ENCODE results near the gene SASH1. TPM values are rescaled to one million over a fixed set of nuclear protein-coding genes. Genes with fewer than 3 reads are reported as not detected.

Gene SASH1
- total RNA-seq, 1 experiment from 2014 or later = 27.4 TPM

DNA sequence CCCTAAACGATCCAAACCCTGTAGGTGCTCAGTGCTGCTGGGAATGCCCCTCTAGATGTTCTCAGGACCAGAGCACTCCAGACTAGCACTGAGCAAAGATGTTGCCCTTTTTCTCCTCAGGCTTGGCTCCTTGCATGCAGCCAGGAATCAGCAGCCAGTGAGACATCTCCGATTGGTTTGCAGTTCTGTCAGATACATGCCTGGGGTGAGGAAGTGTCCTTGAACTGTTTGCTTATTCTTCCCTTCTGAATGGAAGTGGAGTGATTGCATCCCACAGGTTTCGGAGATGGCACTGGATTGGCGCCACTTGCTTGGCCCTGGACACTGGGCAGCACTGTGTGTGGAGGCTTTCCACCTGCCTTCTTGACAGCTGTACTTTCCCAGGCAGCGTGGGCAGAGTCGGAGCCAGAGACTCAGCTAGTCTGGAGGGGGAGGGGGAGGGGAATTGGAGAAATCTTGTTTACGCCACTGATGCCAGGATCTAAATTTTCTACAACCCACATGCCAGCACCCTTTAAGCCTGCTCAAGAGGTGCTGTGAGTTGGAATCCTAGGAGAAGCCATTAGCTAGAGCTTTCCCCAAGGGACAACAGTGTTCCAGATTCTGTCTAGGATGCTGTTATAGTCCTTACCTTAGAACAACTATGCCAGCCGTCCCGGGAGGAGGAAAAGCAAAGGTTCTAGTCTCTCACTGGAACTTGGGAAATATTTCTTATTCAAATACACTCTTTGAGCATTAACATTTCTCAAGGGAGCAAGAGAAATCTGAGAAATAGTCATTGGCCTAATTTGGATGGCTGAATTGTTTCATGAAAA is 49.2 kb upstream of the SASH1 start (continued):
- TF ChIP-seq PRDM15 (CRISPR knock-in tag; IDR thresholded peaks at IDR 0.05) = no peak

DNA sequence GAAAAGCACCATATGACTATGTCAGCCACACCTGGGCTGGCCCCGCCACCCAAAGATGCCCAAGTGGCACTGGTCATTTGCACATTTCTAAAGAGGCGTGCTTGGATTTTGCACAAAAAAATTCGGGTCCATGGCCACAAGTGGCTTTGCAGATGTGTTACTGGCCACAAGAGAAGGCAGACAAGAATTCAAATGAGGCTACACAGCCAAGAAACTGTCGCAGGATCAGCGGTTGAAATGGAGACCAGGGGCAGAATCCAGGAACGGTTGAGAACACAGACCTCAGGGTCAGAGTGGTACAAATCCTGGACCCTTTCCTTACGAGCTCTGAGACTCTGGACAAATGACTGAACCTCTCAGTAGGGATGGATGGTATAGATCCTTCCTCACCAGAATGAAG is 48.6 kb upstream of the SASH1 start:
- H3K4me3 Mint-ChIP-seq = no peak overlapping the region
- H3K27ac Mint-ChIP-seq = no peak overlapping the region
- TF ChIP-seq NFE2L1 (CRISPR knock-in tag; IDR thresholded peaks at IDR 0.05) (no peak), MAX (CRISPR knock-in tag; IDR thresholded peaks at IDR 0.05) (no peak), SOX15 (CRISPR knock-in tag; IDR thresholded peaks at IDR 0.05) (no peak), OVOL2 (CRISPR knock-in tag; IDR thresholded peaks at IDR 0.05; ENCODE audit: borderline replicate concordance) (no peak), JUN (CRISPR knock-in tag; IDR thresholded peaks at IDR 0.05) (no peak), GABPB1 (CRISPR knock-in tag; IDR thresholded peaks at IDR 0.05) (no peak), AFF4 (CRISPR knock-in tag; IDR thresholded peaks at IDR 0.05; ENCODE audit: borderline replicate concordance) (no peak), ZNF317 (CRISPR knock-in tag; IDR thresholded peaks at IDR 0.05; ENCODE audit: borderline replicate concordance, low read depth) (no peak), RORB (CRISPR knock-in tag; IDR thresholded peaks at IDR 0.05) (no peak), ZNF263 (CRISPR knock-in tag; IDR thresholded peaks at IDR 0.05; ENCODE audit: low read depth) (no peak), CBFB (CRISPR knock-in tag; IDR thresholded peaks at IDR 0.05; ENCODE audit: low read depth) (no peak), CREM (CRISPR knock-in tag; IDR thresholded peaks at IDR 0.05) (no peak), ZBTB21 (CRISPR knock-in tag; IDR thresholded peaks at IDR 0.05; ENCODE audit: borderline replicate concordance) (no peak), GRHL2 (CRISPR knock-in tag; IDR thresholded peaks at IDR 0.05; ENCODE audit: insufficient replicate concordance, severe bottlenecking) (no peak)
- TF ChIP-seq, protein P1, sequence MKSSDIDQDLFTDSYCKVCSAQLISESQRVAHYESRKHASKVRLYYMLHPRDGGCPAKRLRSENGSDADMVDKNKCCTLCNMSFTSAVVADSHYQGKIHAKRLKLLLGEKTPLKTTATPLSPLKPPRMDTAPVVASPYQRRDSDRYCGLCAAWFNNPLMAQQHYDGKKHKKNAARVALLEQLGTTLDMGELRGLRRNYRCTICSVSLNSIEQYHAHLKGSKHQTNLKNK (CRISPR knock-in tag; IDR thresholded peaks at IDR 0.05) = no peak
- H3K9me3 Mint-ChIP-seq = no peaks in the 10 kb centered on the region
- ChIA-PET CTCF (no interaction called here), POLR2A (no interaction called here)
- peaks cover 16% of the 10 kb centered on the region for H3K4me1 Mint-ChIP-seq
- no peaks in the 10 kb centered on the region for H3K36me3 Mint-ChIP-seq
- H3K27me3 Mint-ChIP-seq (ENCODE audit: low read depth) = no peaks in the 10 kb centered on the region
- no peak for ATAC-seq
- no peak for DNase-seq (ENCODE audit: low spot score)

Data from WTC11 (cell line).